H1 (cell line): ENCODE measurements around the gene MTX3. TPM values are rescaled to one million over a fixed set of nuclear protein-coding genes. Genes with fewer than 3 reads are reported as not detected.

Experiments
- BRCA1 ChIP-seq: IDR thresholded peaks from 2 replicates; pipeline ENCODE4 v1.6.1; 2012; ENCODE audit warnings: low read depth, low read length, improper control_type of control experiment
- CHD2 ChIP-seq: IDR thresholded peaks from 2 replicates; pipeline ENCODE4 v1.6.1; 2012; ENCODE audit warnings: low read length, improper control_type of control experiment
- CREB1 ChIP-seq: IDR thresholded peaks from 2 replicates; pipeline ENCODE4 v1.6.1; 2012; ENCODE audit warnings: inconsistent platforms
- EGR1 ChIP-seq: IDR thresholded peaks from 2 replicates; pipeline ENCODE4 v1.6.1; 2011; ENCODE audit warnings: low read depth, low read length, borderline replicate concordance
- FOSL1 ChIP-seq: IDR thresholded peaks from 2 replicates; pipeline ENCODE4 v1.6.1; 2011; ENCODE audit warnings: mild to moderate bottlenecking, low read depth, low read length, moderate library complexity; ENCODE audit not compliant: insufficient read depth
- KDM5A ChIP-seq: fragments of 200-600 bp; IDR thresholded peaks from 2 replicates; pipeline ENCODE4 v1.7.1; 2012; ENCODE audit warnings: mild to moderate bottlenecking, low read length, inconsistent platforms, mixed read lengths
- POLR2A ChIP-seq, 2 experiments: IDR thresholded peaks; 1 replicate in 1 of 2; 2 replicates in 1 of 2; pipeline ENCODE4 v1.6.1; 2011; ENCODE audit warnings: low read depth in 2 of 2, low read length in 2 of 2, mild to moderate bottlenecking in 2 of 2; ENCODE audit errors: control extremely low read depth in 1 of 2
- SUZ12 ChIP-seq: fragments of 200-600 bp; sonication (generic); IDR thresholded peaks from 2 replicates; pipeline ENCODE4 v1.6.1; 2012; ENCODE audit warnings: mild to moderate bottlenecking, inconsistent platforms, low read length, moderate library complexity, mixed read lengths
- TBP ChIP-seq: IDR thresholded peaks from 2 replicates; pipeline ENCODE4 v1.6.1; 2011; ENCODE audit warnings: low read depth, low read length, improper control_type of control experiment
- polyA plus RNA-seq, 7 experiments: library from polyadenylated mRNA; depleted of rRNA in 3 of 7; stranded (reverse) in 5 of 7; unstranded in 2 of 7; fragments of >200 nt in 5 of 7; fragments of 200-250 nt in 2 of 7; gene quantifications; 1 replicate in 5 of 7; 2 replicates in 1 of 7; 4 replicates in 1 of 7; pipeline versions ENCODE4 v1.2.1 to v1.2.3, GENCODE V29; 2011 to 2013; ENCODE audit warnings: missing spikeins in 2 of 7, mixed read lengths in 2 of 7
- total RNA-seq: library from RNA; stranded (reverse); fragmentation: NEBNext Ultra II Directional; extraction: Animal tissue kit (Norgen Biotek cat#: 25700); gene quantifications from 2 replicates; pipeline ENCODE4 v1.2.1, GENCODE V29; 2021
- TF ChIP-seq, protein P1 (sequence below): fragments of 300-600 bp; sonication (generic); IDR thresholded peaks from 2 replicates; pipeline ENCODE4 v1.7.1; 2012; ENCODE audit warnings: low read length, moderate library complexity, mild to moderate bottlenecking, inconsistent platforms; ENCODE audit not compliant: insufficient replicate concordance
- TF ChIP-seq, protein P2 (sequence below): IDR thresholded peaks from 2 replicates; pipeline ENCODE4 v1.6.1; 2012; ENCODE audit warnings: inconsistent platforms

The MTX3 gene
- total and polyA plus RNA-seq, 2 of the 8 experiments (the other 6 are each of a cell fraction or from before 2014, with no cell fraction given), result 9.4 to 28.8 TPM

DNA sequence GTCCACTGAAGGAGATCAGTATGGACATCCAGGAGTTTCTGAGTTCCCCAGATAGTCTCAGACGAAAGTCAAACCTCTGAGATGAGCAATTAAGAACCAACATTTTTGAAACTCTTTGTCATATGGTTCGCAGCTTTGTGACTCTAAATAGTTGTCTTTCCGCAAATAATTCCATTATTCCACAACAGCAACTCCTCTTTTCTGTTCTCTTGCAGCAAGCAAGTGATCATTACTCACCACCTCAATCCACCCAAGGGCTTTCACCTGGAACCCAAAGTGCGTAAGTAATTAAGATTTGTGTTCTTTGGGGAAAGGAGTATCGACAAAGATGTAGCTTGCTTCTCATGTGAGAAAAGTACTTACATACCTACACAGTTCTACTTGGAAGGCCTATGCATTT lies 15.6 kb downstream of the MTX3 start (continued):
- TF ChIP-seq, protein P1, sequence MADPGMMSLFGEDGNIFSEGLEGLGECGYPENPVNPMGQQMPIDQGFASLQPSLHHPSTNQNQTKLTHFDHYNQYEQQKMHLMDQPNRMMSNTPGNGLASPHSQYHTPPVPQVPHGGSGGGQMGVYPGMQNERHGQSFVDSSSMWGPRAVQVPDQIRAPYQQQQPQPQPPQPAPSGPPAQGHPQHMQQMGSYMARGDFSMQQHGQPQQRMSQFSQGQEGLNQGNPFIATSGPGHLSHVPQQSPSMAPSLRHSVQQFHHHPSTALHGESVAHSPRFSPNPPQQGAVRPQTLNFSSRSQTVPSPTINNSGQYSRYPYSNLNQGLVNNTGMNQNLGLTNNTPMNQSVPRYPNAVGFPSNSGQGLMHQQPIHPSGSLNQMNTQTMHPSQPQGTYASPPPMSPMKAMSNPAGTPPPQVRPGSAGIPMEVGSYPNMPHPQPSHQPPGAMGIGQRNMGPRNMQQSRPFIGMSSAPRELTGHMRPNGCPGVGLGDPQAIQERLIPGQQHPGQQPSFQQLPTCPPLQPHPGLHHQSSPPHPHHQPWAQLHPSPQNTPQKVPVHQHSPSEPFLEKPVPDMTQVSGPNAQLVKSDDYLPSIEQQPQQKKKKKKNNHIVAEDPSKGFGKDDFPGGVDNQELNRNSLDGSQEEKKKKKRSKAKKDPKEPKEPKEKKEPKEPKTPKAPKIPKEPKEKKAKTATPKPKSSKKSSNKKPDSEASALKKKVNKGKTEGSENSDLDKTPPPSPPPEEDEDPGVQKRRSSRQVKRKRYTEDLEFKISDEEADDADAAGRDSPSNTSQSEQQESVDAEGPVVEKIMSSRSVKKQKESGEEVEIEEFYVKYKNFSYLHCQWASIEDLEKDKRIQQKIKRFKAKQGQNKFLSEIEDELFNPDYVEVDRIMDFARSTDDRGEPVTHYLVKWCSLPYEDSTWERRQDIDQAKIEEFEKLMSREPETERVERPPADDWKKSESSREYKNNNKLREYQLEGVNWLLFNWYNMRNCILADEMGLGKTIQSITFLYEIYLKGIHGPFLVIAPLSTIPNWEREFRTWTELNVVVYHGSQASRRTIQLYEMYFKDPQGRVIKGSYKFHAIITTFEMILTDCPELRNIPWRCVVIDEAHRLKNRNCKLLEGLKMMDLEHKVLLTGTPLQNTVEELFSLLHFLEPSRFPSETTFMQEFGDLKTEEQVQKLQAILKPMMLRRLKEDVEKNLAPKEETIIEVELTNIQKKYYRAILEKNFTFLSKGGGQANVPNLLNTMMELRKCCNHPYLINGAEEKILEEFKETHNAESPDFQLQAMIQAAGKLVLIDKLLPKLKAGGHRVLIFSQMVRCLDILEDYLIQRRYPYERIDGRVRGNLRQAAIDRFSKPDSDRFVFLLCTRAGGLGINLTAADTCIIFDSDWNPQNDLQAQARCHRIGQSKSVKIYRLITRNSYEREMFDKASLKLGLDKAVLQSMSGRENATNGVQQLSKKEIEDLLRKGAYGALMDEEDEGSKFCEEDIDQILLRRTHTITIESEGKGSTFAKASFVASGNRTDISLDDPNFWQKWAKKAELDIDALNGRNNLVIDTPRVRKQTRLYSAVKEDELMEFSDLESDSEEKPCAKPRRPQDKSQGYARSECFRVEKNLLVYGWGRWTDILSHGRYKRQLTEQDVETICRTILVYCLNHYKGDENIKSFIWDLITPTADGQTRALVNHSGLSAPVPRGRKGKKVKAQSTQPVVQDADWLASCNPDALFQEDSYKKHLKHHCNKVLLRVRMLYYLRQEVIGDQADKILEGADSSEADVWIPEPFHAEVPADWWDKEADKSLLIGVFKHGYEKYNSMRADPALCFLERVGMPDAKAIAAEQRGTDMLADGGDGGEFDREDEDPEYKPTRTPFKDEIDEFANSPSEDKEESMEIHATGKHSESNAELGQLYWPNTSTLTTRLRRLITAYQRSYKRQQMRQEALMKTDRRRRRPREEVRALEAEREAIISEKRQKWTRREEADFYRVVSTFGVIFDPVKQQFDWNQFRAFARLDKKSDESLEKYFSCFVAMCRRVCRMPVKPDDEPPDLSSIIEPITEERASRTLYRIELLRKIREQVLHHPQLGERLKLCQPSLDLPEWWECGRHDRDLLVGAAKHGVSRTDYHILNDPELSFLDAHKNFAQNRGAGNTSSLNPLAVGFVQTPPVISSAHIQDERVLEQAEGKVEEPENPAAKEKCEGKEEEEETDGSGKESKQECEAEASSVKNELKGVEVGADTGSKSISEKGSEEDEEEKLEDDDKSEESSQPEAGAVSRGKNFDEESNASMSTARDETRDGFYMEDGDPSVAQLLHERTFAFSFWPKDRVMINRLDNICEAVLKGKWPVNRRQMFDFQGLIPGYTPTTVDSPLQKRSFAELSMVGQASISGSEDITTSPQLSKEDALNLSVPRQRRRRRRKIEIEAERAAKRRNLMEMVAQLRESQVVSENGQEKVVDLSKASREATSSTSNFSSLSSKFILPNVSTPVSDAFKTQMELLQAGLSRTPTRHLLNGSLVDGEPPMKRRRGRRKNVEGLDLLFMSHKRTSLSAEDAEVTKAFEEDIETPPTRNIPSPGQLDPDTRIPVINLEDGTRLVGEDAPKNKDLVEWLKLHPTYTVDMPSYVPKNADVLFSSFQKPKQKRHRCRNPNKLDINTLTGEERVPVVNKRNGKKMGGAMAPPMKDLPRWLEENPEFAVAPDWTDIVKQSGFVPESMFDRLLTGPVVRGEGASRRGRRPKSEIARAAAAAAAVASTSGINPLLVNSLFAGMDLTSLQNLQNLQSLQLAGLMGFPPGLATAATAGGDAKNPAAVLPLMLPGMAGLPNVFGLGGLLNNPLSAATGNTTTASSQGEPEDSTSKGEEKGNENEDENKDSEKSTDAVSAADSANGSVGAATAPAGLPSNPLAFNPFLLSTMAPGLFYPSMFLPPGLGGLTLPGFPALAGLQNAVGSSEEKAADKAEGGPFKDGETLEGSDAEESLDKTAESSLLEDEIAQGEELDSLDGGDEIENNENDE, result no peak
- TF ChIP-seq TBP (no peak), EGR1 (no peak), KDM5A (no peak), FOSL1 (no peak), SUZ12 (no peak), CREB1 (no peak), CHD2 (no peak), BRCA1 (no peak), POLR2A (IDR thresholded peaks at IDR 0.05; ENCODE audit: control extremely low read depth in 1 of 2, low read depth in 2 of 2, low read length in 2 of 2) (no peak)
- TF ChIP-seq, protein P2, sequence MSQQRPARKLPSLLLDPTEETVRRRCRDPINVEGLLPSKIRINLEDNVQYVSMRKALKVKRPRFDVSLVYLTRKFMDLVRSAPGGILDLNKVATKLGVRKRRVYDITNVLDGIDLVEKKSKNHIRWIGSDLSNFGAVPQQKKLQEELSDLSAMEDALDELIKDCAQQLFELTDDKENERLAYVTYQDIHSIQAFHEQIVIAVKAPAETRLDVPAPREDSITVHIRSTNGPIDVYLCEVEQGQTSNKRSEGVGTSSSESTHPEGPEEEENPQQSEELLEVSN, result no peak
